HepG2 (cell line): ENCODE measurements around the gene FIGLA. TPM values are rescaled to one million over a fixed set of nuclear protein-coding genes. Genes with fewer than 3 reads are reported as not detected.

ENCODE experiments used
- ATF5 ChIP-seq: sonication (generic); formaldehyde crosslinking; IDR thresholded peaks from 2 replicates; pipeline ENCODE4 v1.4.0; 2020; ENCODE audit warnings: mild to moderate bottlenecking, low read depth, missing genetic modification reagents
- CBX1 ChIP-seq: IDR thresholded peaks from one replicate; pipeline ENCODE4 v1.6.1; 2016; ENCODE audit warnings: antibody characterized with exemption, low read depth
- CREB1 ChIP-seq, 2 experiments: fragments of 450-650 bp in 1 of 2; IDR thresholded peaks; 2 replicates each; pipeline ENCODE4 v1.6.1; 2016 to 2017; ENCODE audit warnings: control low read depth in 1 of 2, mild to moderate bottlenecking in 1 of 2, missing compliant biosample characterization in 1 of 2, missing genetic modification characterization in 1 of 2
- ELF3 ChIP-seq: IDR thresholded peaks from 2 replicates; pipeline ENCODE4 v1.6.1; 2016; ENCODE audit warnings: missing genetic modification reagents, missing compliant biosample characterization
- ETS1 ChIP-seq: sonication (generic); formaldehyde crosslinking; IDR thresholded peaks from 2 replicates; pipeline ENCODE4 v1.4.0; 2020; ENCODE audit warnings: missing genetic modification reagents
- FIP1L1 ChIP-seq: fragments of 200-400 bp; formaldehyde crosslinking; IDR thresholded peaks from 2 replicates; pipeline ENCODE4 v1.6.1; 2018; ENCODE audit warnings: low read depth, mild to moderate bottlenecking, low read length, moderate library complexity, borderline replicate concordance; ENCODE audit not compliant: insufficient read depth
- GATA4 ChIP-seq: sonication (generic); IDR thresholded peaks from 2 replicates; pipeline ENCODE4 v1.6.1; 2016; ENCODE audit warnings: antibody characterized with exemption, low read depth, borderline replicate concordance
- MEIS1 ChIP-seq: sonication (generic); formaldehyde crosslinking; IDR thresholded peaks from 2 replicates; pipeline ENCODE4 v1.9.0; 2021; ENCODE audit warnings: mild to moderate bottlenecking, missing genetic modification reagents, moderate library complexity, borderline replicate concordance
- RARG ChIP-seq: sonication (generic); formaldehyde crosslinking; IDR thresholded peaks from 2 replicates; pipeline ENCODE4 v1.4.0; 2020; ENCODE audit warnings: low read depth, mild to moderate bottlenecking, missing genetic modification reagents
- SMARCC2 ChIP-seq: fragments of 450-650 bp; IDR thresholded peaks from 2 replicates; pipeline ENCODE4 v1.6.1; 2017; ENCODE audit warnings: antibody characterized with exemption, mild to moderate bottlenecking
- TBL1XR1 ChIP-seq: fragments of 150-350 bp; IDR thresholded peaks from 2 replicates; pipeline ENCODE4 v1.6.1; 2014; ENCODE audit warnings: borderline replicate concordance, low read length; ENCODE audit not compliant: partially characterized antibody
- TBP ChIP-seq: sonication (generic); formaldehyde crosslinking; IDR thresholded peaks from 2 replicates; pipeline ENCODE4 v1.5.0; 2020; ENCODE audit warnings: missing genetic modification reagents
- ZNF296 ChIP-seq: sonication (generic); formaldehyde crosslinking; conservative IDR thresholded peaks from 2 replicates; pipeline ENCODE4 v1.5.0; 2020; ENCODE audit warnings: mild to moderate bottlenecking, missing genetic modification reagents
- ZNF747 ChIP-seq: sonication (generic); formaldehyde crosslinking; IDR thresholded peaks from 2 replicates; pipeline ENCODE4 v1.8.1; 2023; ENCODE audit warnings: missing genetic modification reagents, mild to moderate bottlenecking, borderline replicate concordance
- polyA plus RNA-seq, 8 experiments: library from polyadenylated mRNA; depleted of rRNA in 3 of 8; stranded (reverse) in 7 of 8; unstranded in 1 of 8; fragments of >200 nt; fragmentation: Illumina TruSeq in 4 of 8; extraction: Trizol in 4 of 8; gene quantifications; 2 replicates each; pipeline versions ENCODE4 v1.2.1 to v1.2.3, GENCODE V29; 2011 to 2016; ENCODE audit warnings: low read depth in 4 of 8, missing spikeins in 1 of 8, mixed read lengths in 1 of 8; ENCODE audit not compliant: insufficient read depth in 1 of 8
- total RNA-seq, 5 experiments: library from RNA; depleted of rRNA; stranded (reverse); fragments of >200 nt; fragmentation: Illumina TruSeq; extraction: Trizol; gene quantifications; 2 replicates each; pipeline ENCODE4 v1.2.3, GENCODE V29; 2016; ENCODE audit warnings: low read depth in 1 of 5
- TF ChIP-seq, protein P1 (sequence below), 2 experiments: sonication (generic) in 1 of 2; formaldehyde crosslinking in 1 of 2; IDR thresholded peaks; 2 replicates each; pipeline versions ENCODE4 v1.4.0 to v1.6.1; 2016 to 2020; ENCODE audit warnings: borderline replicate concordance in 1 of 2, low read depth in 1 of 2, mild to moderate bottlenecking in 1 of 2, missing genetic modification reagents in 1 of 2
- TF ChIP-seq, protein P2 (sequence below): sonication (generic); formaldehyde crosslinking; IDR thresholded peaks from 2 replicates; pipeline ENCODE4 v1.8.0; 2022; ENCODE audit warnings: missing genetic modification reagents, mild to moderate bottlenecking, inconsistent platforms, borderline replicate concordance
- TF ChIP-seq, protein P3 (sequence below): sonication (generic); formaldehyde crosslinking; IDR thresholded peaks from 2 replicates; pipeline ENCODE4 v1.8.0; 2022; ENCODE audit warnings: mild to moderate bottlenecking, missing genetic modification reagents, moderate library complexity
- TF ChIP-seq, protein P4 (sequence below): IDR thresholded peaks from 2 replicates; pipeline ENCODE4 v1.6.1; 2016; ENCODE audit warnings: missing biosample characterization, missing genetic modification reagents, low read depth

FIGLA gene
- total and polyA plus RNA-seq, 2 of the 13 experiments (the other 11 are each of a cell fraction or from before 2014, with no cell fraction given) = not detected

DNA sequence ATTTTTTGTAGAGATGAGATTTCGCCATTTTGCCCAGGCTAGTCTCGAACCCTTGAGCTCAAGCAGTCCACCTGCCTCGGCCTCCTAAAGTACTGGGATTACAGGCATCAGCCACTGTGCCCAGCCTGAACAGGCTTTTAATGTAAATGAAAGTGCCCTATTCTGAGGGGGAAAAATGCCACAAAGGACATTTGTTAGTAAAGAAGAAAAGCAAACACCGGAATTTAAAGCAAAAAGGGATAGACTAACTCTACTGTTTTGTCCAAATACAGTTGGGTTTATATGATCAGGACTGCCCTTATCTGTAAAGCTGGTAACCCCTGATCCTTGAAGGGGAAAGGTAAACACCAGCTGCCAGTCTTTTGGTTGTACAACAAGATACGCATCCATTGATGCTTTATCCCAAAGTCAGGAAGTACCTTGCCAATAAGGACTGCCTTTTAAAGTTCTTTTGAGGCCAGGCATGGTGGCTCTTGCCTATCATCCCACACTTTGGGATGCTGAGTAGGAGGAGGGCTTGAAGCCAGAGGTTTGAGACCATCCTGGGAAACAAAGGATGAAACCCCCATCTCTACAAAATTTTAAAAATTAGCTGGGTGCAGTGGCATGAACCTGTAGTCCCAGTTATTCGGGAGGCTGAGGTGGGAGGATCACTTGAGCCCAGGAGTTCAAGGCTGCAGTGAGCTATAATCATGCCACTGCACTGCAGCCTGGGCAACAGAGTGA is 16.8 kb upstream of the FIGLA start (continued):
- TF ChIP-seq ATF5 = no peak
- no peak for TF ChIP-seq SMARCC2
- TF ChIP-seq ZNF296 (CRISPR knock-in tag) = no peak
- no peak for TF ChIP-seq TBP (CRISPR knock-in tag)
- TF ChIP-seq, protein P1, sequence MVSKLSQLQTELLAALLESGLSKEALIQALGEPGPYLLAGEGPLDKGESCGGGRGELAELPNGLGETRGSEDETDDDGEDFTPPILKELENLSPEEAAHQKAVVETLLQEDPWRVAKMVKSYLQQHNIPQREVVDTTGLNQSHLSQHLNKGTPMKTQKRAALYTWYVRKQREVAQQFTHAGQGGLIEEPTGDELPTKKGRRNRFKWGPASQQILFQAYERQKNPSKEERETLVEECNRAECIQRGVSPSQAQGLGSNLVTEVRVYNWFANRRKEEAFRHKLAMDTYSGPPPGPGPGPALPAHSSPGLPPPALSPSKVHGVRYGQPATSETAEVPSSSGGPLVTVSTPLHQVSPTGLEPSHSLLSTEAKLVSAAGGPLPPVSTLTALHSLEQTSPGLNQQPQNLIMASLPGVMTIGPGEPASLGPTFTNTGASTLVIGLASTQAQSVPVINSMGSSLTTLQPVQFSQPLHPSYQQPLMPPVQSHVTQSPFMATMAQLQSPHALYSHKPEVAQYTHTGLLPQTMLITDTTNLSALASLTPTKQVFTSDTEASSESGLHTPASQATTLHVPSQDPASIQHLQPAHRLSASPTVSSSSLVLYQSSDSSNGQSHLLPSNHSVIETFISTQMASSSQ (IDR thresholded peaks at IDR 0.05; ENCODE audit: low read depth) = peak; percentile 74
- TF ChIP-seq, protein P1 (CRISPR knock-in tag; IDR thresholded peaks at IDR 0.05; ENCODE audit: borderline replicate concordance) = peak; percentile 94; the same call in 1 of the 2 replicates
- TF ChIP-seq RARG (CRISPR knock-in tag) = no peak
- TF ChIP-seq CREB1 (IDR thresholded peaks at IDR 0.05) = no peak
- TF ChIP-seq CREB1 (CRISPR knock-in tag; IDR thresholded peaks at IDR 0.05) = no peak; the same call in 1 of the 2 replicates
- TF ChIP-seq TBL1XR1 = no peak
- no peak for TF ChIP-seq MEIS1 (CRISPR knock-in tag)
- no peak for TF ChIP-seq ETS1 (CRISPR knock-in tag)
- no peak for TF ChIP-seq CBX1
- peak; percentile 46; the same call in 1 of the 2 replicates for TF ChIP-seq ZNF747 (CRISPR knock-in tag)
- TF ChIP-seq, protein P2, sequence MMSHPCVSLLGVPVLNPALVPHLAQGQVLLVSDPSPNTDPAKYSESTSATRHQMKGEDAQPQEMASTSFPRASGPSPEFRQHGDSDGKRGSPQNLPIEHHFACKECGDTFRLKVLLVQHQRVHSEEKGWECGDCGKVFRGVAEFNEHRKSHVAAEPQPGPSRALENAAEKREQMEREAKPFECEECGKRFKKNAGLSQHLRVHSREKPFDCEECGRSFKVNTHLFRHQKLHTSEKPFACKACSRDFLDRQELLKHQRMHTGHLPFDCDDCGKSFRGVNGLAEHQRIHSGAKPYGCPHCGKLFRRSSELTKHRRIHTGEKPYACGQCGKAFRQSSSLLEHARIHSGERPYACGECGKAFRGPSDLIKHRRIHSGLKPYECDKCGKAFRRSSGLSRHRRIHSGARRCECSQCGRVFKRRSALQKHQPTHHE (CRISPR knock-in tag) = 0 out of 2 replicates have a peak, but pooled peaks have one; percentile 73
- TF ChIP-seq FIP1L1 = no peak
- TF ChIP-seq, protein P3, sequence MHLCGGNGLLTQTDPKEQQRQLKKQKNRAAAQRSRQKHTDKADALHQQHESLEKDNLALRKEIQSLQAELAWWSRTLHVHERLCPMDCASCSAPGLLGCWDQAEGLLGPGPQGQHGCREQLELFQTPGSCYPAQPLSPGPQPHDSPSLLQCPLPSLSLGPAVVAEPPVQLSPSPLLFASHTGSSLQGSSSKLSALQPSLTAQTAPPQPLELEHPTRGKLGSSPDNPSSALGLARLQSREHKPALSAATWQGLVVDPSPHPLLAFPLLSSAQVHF (CRISPR knock-in tag) = no peak
- TF ChIP-seq ELF3 = peak; percentile 89
- peak; percentile 99 for TF ChIP-seq GATA4
- TF ChIP-seq, protein P4, sequence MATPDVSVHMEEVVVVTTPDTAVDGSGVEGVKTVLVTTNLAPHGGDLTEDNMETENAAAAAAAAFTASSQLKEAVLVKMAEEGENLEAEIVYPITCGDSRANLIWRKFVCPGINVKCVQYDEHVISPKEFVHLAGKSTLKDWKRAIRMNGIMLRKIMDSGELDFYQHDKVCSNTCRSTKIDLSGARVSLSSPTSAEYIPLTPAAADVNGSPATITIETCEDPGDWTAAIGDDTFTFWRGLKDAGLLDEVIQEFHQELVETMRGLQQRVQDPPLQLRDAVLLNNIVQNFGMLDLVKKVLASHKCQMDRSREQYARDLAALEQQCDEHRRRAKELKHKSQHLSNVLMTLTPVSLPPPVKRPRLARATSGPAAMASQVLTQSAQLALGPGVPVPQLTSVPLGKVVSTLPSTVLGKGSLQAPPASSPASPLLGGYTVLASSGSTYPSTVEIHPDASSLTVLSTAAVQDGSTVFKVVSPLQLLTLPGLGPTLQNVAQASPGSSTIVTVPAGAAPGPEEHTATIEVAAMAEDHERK (CRISPR knock-in tag) = no peak
